HG03064 (cell line): Measurements from ENCODE around the gene LIMCH1.

Experiments
- ATAC-seq: cut with Tn5 transposase; IDR thresholded peaks from one replicate; pipeline ENCODE4 v1.9.1; 2021; ENCODE audit warnings: low read depth; ENCODE audit not compliant: unreplicated experiment

Gene LIMCH1

GRCh38 chr4:41602113-41602512, 64.2 kb downstream of the LIMCH1 start:
- no peak for ATAC-seq

GRCh38 chr4:41602886-41603498, 65.0 kb downstream of the LIMCH1 start:
- no peak for ATAC-seq

GRCh38 chr4:41609851-41610250, 71.9 kb downstream of the LIMCH1 start:
- ATAC-seq: no peak

- no peak for ATAC-seq
Observed at GRCh38 chr4:41610474-41610873, 72.5 kb downstream of the LIMCH1 start.

- ATAC-seq: no peak
Observed at GRCh38 chr4:41611124-41611838, 73.3 kb downstream of the LIMCH1 start.

- ATAC-seq: no peak
Observed at GRCh38 chr4:41611881-41612871, 74.2 kb downstream of the LIMCH1 start.

- ATAC-seq: no peak
Observed at GRCh38 chr4:41613386-41613785, 75.4 kb downstream of the LIMCH1 start.

- ATAC-seq: no peak
Observed at GRCh38 chr4:41613821-41614220, 75.9 kb downstream of the LIMCH1 start.

GRCh38 chr4:41614519-41614918, 76.6 kb downstream of the LIMCH1 start:
- ATAC-seq: no peak

- no peak for ATAC-seq
Observed at GRCh38 chr4:41619161-41619560, 81.2 kb downstream of the LIMCH1 start.

- ATAC-seq: no peak
Observed at GRCh38 chr4:41620594-41621256, 82.8 kb downstream of the LIMCH1 start.

GRCh38 chr4:41622787-41623186, 84.8 kb downstream of the LIMCH1 start:
- ATAC-seq: no peak

GRCh38 chr4:41624765-41625164, 86.8 kb downstream of the LIMCH1 start:
- no peak for ATAC-seq

- no peak for ATAC-seq
Observed at GRCh38 chr4:41625531-41625930, 87.6 kb downstream of the LIMCH1 start.

GRCh38 chr4:41628936-41629335, 91.0 kb downstream of the LIMCH1 start:
- no peak for ATAC-seq

GRCh38 chr4:41631523-41631922, 93.6 kb downstream of the LIMCH1 start:
- ATAC-seq: no peak

- no peak for ATAC-seq
Observed at GRCh38 chr4:41632481-41633073, 94.6 kb downstream of the LIMCH1 start.

GRCh38 chr4:41633321-41633720, 95.4 kb downstream of the LIMCH1 start:
- no peak for ATAC-seq

- ATAC-seq: no peak
Observed at GRCh38 chr4:41635441-41635840, 97.5 kb downstream of the LIMCH1 start.

- no peak for ATAC-seq
Observed at GRCh38 chr4:41638203-41638602, 100.2 kb downstream of the LIMCH1 start.
